Measurements from ENCODE around the gene GALK1. TPM values are rescaled to one million over a fixed set of nuclear protein-coding genes. Genes with fewer than 3 reads are reported as not detected.

GALK1 gene
- total RNA-seq, 2 experiments from 2014 or later, result 43.4 to 50.7 TPM

DNA sequence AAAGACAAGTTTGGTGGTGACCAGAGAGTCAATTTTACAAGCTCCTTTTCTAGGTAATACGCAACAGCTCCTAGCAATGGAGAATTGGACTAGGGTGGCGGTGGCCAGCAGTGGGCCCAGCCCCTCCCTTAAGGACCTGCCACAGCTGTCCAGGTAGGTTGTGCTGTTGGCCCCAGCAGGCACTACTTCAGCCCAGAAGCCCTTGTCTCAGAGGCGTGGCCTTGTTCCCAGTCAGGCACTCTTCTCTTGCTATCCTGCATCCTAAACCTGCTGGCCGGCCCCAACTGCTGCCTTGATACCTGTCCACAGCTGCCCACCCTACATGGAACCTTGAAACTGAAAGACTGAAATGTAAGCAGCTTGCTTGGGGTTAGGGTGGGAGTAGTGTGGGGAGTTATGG lies 989 bp upstream of the GALK1 start:
- POLR2A ChIA-PET, result interaction anchor here (2.3 to 11.2 kb wide), 4 partner anchors 10 to 78 kb away, joined by 7 to 215 read pairs (median 18); partner anchors contain the start of genes UNC13D and UNK
- H3K27me3 Mint-ChIP-seq, result no peaks in the 10 kb centered on the region
- DNase-seq (no peak), ATAC-seq (no peak)
- H3K4me3 Mint-ChIP-seq, result no peak overlapping the region
- H3K27ac Mint-ChIP-seq, result no peak overlapping the region
- H3K36me3 Mint-ChIP-seq (ENCODE audit: low read depth), result no peaks in the 10 kb centered on the region
- TF ChIP-seq, protein P1, sequence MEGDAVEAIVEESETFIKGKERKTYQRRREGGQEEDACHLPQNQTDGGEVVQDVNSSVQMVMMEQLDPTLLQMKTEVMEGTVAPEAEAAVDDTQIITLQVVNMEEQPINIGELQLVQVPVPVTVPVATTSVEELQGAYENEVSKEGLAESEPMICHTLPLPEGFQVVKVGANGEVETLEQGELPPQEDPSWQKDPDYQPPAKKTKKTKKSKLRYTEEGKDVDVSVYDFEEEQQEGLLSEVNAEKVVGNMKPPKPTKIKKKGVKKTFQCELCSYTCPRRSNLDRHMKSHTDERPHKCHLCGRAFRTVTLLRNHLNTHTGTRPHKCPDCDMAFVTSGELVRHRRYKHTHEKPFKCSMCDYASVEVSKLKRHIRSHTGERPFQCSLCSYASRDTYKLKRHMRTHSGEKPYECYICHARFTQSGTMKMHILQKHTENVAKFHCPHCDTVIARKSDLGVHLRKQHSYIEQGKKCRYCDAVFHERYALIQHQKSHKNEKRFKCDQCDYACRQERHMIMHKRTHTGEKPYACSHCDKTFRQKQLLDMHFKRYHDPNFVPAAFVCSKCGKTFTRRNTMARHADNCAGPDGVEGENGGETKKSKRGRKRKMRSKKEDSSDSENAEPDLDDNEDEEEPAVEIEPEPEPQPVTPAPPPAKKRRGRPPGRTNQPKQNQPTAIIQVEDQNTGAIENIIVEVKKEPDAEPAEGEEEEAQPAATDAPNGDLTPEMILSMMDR (IDR thresholded peaks at IDR 0.05), result no peak
- H3K9me3 Mint-ChIP-seq, result no peaks in the 10 kb centered on the region
- intact Hi-C loops (cut with micrococcal nuclease), result no loop called here
- CTCF ChIA-PET, result interaction anchor here (1.0 to 8.7 kb wide), 12 partner anchors 11 to 239 kb away, joined by 3 to 92 read pairs (median 13); partner anchors contain the start of gene TRIM65
- H3K4me1 Mint-ChIP-seq (ENCODE audit: low read depth), result peaks cover 10% of the 10 kb centered on the region

DNA sequence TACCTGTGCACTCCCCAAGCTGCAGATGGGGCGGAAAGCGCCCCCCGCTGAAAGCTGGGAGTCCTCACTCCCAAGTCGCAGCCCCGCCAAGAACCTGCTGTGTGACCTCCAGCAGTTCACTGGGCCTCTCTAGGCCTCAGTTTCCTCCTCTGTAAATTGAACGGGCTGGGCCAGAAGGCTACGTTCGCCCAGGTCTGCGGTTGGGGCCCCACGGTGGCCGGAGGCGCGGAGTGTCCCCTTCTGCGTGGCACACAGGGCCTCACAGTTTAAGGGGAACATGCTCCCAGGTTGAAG lies 628 bp downstream of the GALK1 start:
- peaks cover 10% of the 10 kb centered on the region for H3K4me1 Mint-ChIP-seq (ENCODE audit: low read depth)
- no peaks in the 10 kb centered on the region for H3K9me3 Mint-ChIP-seq
- H3K27ac Mint-ChIP-seq, result peak overlapping the region; percentile 78
- intact Hi-C loops (cut with micrococcal nuclease), result no loop called here
- no peaks in the 10 kb centered on the region for H3K36me3 Mint-ChIP-seq (ENCODE audit: low read depth)
- TF ChIP-seq, protein P1 (IDR thresholded peaks at IDR 0.05), result no peak
- ChIA-PET POLR2A (interaction anchor here (0.5 to 11.2 kb wide), 8 partner anchors 11 to 518 kb away, joined by 3 to 215 read pairs (median 6); partner anchors contain the start of genes UNC13D and UNK), CTCF (interaction anchor here (0.7 to 8.7 kb wide), 27 partner anchors 9 to 241 kb away, joined by 3 to 92 read pairs (median 6); partner anchors contain the start of genes SMIM5, UNK and WBP2)
- H3K4me3 Mint-ChIP-seq, result peak overlapping the region; percentile 79
- no peaks in the 10 kb centered on the region for H3K27me3 Mint-ChIP-seq
- DNase-seq, result no peak
- ATAC-seq, result no peak

DNA sequence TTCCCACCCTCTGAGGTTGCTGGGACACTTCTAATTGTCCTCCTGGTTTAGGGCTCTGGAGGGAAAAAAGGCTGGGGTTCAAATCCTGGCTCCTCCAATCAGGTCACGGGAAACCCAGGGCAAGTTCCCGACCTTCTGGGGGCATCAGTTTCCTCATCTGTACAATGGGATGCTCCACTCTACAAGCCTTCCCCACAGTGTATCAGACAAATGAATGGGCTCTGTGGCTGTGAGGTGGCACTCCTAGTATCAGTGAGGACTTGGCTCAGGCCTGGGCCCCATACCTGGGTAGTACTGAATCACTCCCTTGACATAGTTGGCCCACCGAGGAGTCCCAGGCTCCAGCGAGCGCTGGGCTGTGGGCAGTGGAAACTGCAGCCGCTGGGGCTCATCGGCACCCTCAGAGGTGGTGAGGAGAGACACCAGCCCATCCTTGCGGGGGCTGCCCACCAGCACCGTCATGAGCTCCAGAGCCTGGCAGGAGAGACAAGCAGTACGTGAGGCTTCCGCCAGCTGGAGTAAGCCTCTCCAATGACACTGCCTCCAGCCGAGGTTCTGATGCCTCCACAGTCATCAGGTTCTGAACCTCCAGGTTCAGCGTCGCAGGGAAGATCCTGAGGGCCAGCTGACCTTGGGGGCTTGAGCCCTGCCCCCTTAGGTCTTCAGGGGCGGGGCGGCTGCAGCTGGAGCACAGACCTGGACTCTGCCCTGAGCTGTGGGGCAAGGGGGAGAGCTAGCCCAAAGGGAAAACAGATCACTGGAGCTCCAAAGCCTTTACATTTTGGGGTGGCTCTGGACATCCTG lies 1.2 kb downstream of the GALK1 start:
- peak overlapping the region; percentile 79 for H3K4me3 Mint-ChIP-seq
- peaks cover 10% of the 10 kb centered on the region for H3K4me1 Mint-ChIP-seq (ENCODE audit: low read depth)
- H3K27me3 Mint-ChIP-seq, result no peaks in the 10 kb centered on the region
- POLR2A ChIA-PET, result interaction anchor here (0.6 to 11.2 kb wide), 7 partner anchors 10 to 80 kb away, joined by 3 to 215 read pairs (median 7); partner anchors contain the start of genes UNC13D and UNK
- TF ChIP-seq, protein P1 (IDR thresholded peaks at IDR 0.05), result no peak
- CTCF ChIA-PET, result interaction anchor here (0.7 to 8.7 kb wide), 24 partner anchors 9 to 241 kb away, joined by 3 to 92 read pairs (median 6); partner anchors contain the start of genes SMIM5, UNK and WBP2
- peak overlapping the region; percentile 38 for H3K27ac Mint-ChIP-seq
- no peaks in the 10 kb centered on the region for H3K36me3 Mint-ChIP-seq (ENCODE audit: low read depth)
- intact Hi-C loops (cut with micrococcal nuclease), result no loop called here
- no peak for ATAC-seq
- DNase-seq, result no peak
- H3K9me3 Mint-ChIP-seq, result no peaks in the 10 kb centered on the region

GRCh38 chr17:75763269-75763607 lies 1.8 kb downstream of the GALK1 start:
- no peak for DNase-seq
- Mint-ChIP-seq H3K36me3 (ENCODE audit: low read depth) (no peaks in the 10 kb centered on the region), H3K4me3 (no peak overlapping the region), H3K9me3 (no peaks in the 10 kb centered on the region), H3K27me3 (no peaks in the 10 kb centered on the region), H3K27ac (no peak overlapping the region), H3K4me1 (ENCODE audit: low read depth) (peaks cover 10% of the 10 kb centered on the region)
- no peak for ATAC-seq
- POLR2A ChIA-PET, result interaction anchor here (1.2 to 11.2 kb wide), 3 partner anchors 9 to 13 kb away, joined by 4 to 215 read pairs (median 21); no protein-coding TSS in a partner anchor
- CTCF ChIA-PET, result interaction anchor here (1.0 to 8.7 kb wide), 12 partner anchors 9 to 130 kb away, joined by 4 to 92 read pairs (median 12); partner anchors contain the start of gene SMIM5
- TF ChIP-seq, protein P1 (IDR thresholded peaks at IDR 0.05), result no peak
- intact Hi-C loops (cut with micrococcal nuclease), result no loop called here

All from activated CD8-positive, alpha-beta T cell treated with anti-CD3 and anti-CD28 coated beads for 36 hours (primary cell).